ENCODE data around the gene PHF20. TPM values are rescaled to one million over a fixed set of nuclear protein-coding genes. Genes with fewer than 3 reads are reported as not detected.

PHF20 gene
- total and polyA plus RNA-seq, 2 of the 8 experiments (the other 6 are each of a cell fraction or from before 2014, with no cell fraction given) = 25.6 to 70.1 TPM

DNA sequence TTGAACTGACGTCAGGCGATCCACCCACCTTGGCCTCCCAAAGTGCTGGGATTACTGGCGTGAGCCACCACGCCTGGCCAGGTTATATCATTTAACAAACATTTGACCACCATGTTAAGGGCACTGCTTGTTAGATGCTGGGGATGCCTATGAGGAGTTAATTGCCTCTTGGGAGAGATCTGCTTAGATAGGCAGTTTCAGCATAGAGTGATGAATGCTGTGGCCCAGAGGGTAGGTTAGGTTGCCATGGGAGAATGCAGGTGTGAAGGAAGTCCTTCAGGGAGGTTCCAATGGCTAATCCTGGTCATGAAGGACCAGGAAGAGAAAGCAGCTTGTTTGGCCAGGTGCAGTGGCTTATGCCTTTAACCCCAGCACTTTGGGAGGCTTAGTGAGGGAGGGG lies 17.0 kb downstream of the PHF20 start (continued):
- no peak for TF ChIP-seq TBP (IDR thresholded peaks at IDR 0.05; ENCODE audit: low read depth, low read length)
- no peak for TF ChIP-seq SRF (IDR thresholded peaks at IDR 0.05; ENCODE audit: low read depth, low read length)
- TF ChIP-seq SIX5 (IDR thresholded peaks at IDR 0.05; ENCODE audit: low read depth, low read length) = no peak
- TF ChIP-seq CBX8 (IDR thresholded peaks at IDR 0.05; ENCODE audit: borderline replicate concordance, low read depth, low read length) = no peak
- TF ChIP-seq CREB1 (IDR thresholded peaks at IDR 0.05) = no peak
- TF ChIP-seq MAFK (IDR thresholded peaks at IDR 0.05; ENCODE audit: low read depth, low read length) = no peak
- no peak for TF ChIP-seq TCF12 (IDR thresholded peaks at IDR 0.05; ENCODE audit: low read depth, low read length)
- no peak for TF ChIP-seq PHF8 (conservative IDR thresholded peaks at IDR 0.05; ENCODE audit: low read depth, low read length)
